22Rv1 (cell line): ENCODE data around the gene KLHL15.

Experiments
- ZFX ChIP-seq: fragments of 450-650 bp; IDR thresholded peaks from 2 replicates; pipeline ENCODE4 v1.6.1; 2017; ENCODE audit warnings: antibody characterized with exemption, borderline replicate concordance
- TF ChIP-seq, protein P1 (sequence below): fragments of 450-650 bp; IDR thresholded peaks from 2 replicates; pipeline ENCODE4 v1.5.1; 2017; ENCODE audit warnings: mild to moderate bottlenecking

DNA sequence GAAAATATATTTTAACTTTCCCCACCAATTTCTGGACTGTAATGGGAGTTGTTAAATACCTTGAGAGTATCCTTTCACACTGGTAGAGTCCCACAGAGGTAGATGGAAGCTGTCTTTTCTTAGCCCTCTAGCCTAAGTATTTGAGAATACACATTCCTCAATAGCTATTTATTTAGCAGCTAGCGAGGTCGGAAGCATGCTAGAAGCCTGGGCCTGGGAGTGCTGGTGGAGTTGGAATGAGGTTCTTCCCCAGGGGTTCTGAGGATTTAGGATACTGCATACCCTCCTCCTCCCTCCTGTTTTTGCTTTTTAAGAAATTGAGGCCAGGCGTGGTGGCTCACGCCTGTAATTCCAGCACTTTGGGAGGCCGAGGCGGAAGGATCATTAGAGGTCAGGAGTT lies 999 bp upstream of the KLHL15 start:
- TF ChIP-seq, protein P1, sequence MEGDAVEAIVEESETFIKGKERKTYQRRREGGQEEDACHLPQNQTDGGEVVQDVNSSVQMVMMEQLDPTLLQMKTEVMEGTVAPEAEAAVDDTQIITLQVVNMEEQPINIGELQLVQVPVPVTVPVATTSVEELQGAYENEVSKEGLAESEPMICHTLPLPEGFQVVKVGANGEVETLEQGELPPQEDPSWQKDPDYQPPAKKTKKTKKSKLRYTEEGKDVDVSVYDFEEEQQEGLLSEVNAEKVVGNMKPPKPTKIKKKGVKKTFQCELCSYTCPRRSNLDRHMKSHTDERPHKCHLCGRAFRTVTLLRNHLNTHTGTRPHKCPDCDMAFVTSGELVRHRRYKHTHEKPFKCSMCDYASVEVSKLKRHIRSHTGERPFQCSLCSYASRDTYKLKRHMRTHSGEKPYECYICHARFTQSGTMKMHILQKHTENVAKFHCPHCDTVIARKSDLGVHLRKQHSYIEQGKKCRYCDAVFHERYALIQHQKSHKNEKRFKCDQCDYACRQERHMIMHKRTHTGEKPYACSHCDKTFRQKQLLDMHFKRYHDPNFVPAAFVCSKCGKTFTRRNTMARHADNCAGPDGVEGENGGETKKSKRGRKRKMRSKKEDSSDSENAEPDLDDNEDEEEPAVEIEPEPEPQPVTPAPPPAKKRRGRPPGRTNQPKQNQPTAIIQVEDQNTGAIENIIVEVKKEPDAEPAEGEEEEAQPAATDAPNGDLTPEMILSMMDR: no peak
- no peak for TF ChIP-seq ZFX
